Measurements from ENCODE around the gene FTO.

The FTO gene

GRCh38 chr16:53803998-53804397 is 100.0 kb downstream of the FTO start:
- no peak for TF ChIP-seq CTCF (IDR thresholded peaks at IDR 0.05; ENCODE audit: insufficient read depth, low read length, missing control alignments)
- DNase-seq (ENCODE audit: low read depth, low spot score): no peak
- CTCF ChIA-PET: interaction anchor here (1.0 kb wide), 1 partner anchor 10 kb away, joined by 3 read pairs; no protein-coding TSS in a partner anchor
- H3K4me3 ChIP-seq (ENCODE audit: low read depth, low read length): no peak overlapping the region
- POLR2A ChIA-PET: no interaction called here

GRCh38 chr16:53804467-53804866 is 100.5 kb downstream of the FTO start:
- H3K4me3 ChIP-seq (ENCODE audit: low read depth, low read length): no peak overlapping the region
- ChIA-PET POLR2A (no interaction called here), CTCF (no interaction called here)
- DNase-seq (ENCODE audit: low read depth, low spot score): no peak
- no peak for TF ChIP-seq CTCF (IDR thresholded peaks at IDR 0.05; ENCODE audit: insufficient read depth, low read length, missing control alignments)

GRCh38 chr16:53805113-53805512 is 101.2 kb downstream of the FTO start:
- no peak for TF ChIP-seq CTCF (IDR thresholded peaks at IDR 0.05; ENCODE audit: insufficient read depth, low read length, missing control alignments)
- H3K4me3 ChIP-seq (ENCODE audit: low read depth, low read length): no peak overlapping the region
- no peak for DNase-seq (ENCODE audit: low read depth, low spot score)
- ChIA-PET POLR2A (no interaction called here), CTCF (no interaction called here)

- no peak for TF ChIP-seq CTCF (IDR thresholded peaks at IDR 0.05; ENCODE audit: insufficient read depth, low read length, missing control alignments)
- ChIA-PET POLR2A (no interaction called here), CTCF (interaction anchor here (1.1 kb wide), 1 partner anchor 256 kb away, joined by 3 read pairs; no protein-coding TSS in a partner anchor)
- no peak for DNase-seq (ENCODE audit: low read depth, low spot score)
- no peak overlapping the region for H3K4me3 ChIP-seq (ENCODE audit: low read depth, low read length)
Observed at GRCh38 chr16:53805752-53806151, 101.8 kb downstream of the FTO start.

GRCh38 chr16:53809088-53809932 is 105.4 kb downstream of the FTO start:
- POLR2A ChIA-PET: interaction anchor here (1.0 kb wide), 1 partner anchor 12 kb away, joined by 6 read pairs; no protein-coding TSS in a partner anchor
- TF ChIP-seq CTCF (IDR thresholded peaks at IDR 0.05; ENCODE audit: insufficient read depth, low read length, missing control alignments): no peak

GRCh38 chr16:53812914-53813313 is 109.0 kb downstream of the FTO start:
- no peak for TF ChIP-seq CTCF (IDR thresholded peaks at IDR 0.05; ENCODE audit: insufficient read depth, low read length, missing control alignments)
- no peak overlapping the region for H3K4me3 ChIP-seq (ENCODE audit: low read depth, low read length)
- no peak for DNase-seq (ENCODE audit: low read depth, low spot score)
- ChIA-PET CTCF (no interaction called here), POLR2A (no interaction called here)

More at GRCh38 chr16:53809088-53809932, 105.4 kb downstream of the FTO start:
- peak; percentile 83 for DNase-seq (ENCODE audit: low read depth, low spot score)
- H3K4me3 ChIP-seq (ENCODE audit: low read depth, low read length): no peak overlapping the region
- CTCF ChIA-PET: interaction anchor here (2.3 kb wide), 1 partner anchor 15 kb away, joined by 10 read pairs; no protein-coding TSS in a partner anchor
